Loucy (cell line): ENCODE data around the gene EHMT2.
"Not testable (repeated sequence)": the region's sequence is repeated elsewhere in the genome, so short reads cannot be mapped to it uniquely, and the experiment has no call there.

Experiments
- H2AFZ ChIP-seq: fragments of 200-600 bp; sonication (generic); 2 replicates; pipeline ENCODE4 v1.6.0; 2016; ENCODE audit warnings: antibody characterized with exemption, mild to moderate bottlenecking, low read length, moderate library complexity
- H3F3A ChIP-seq: fragments of 200-600 bp; 2 replicates; pipeline ENCODE4 v1.6.0; 2016; ENCODE audit warnings: antibody characterized with exemption, low read depth, mild to moderate bottlenecking
- H3K27me3 ChIP-seq: fragments of 200-600 bp; sonication (generic); 2 replicates; pipeline ENCODE4 v1.6.1; 2014; ENCODE audit warnings: low read length, mild to moderate bottlenecking; ENCODE audit not compliant: insufficient read depth, poor library complexity, severe bottlenecking
- H3K36me3 ChIP-seq: fragments of 200-600 bp; sonication (generic); 2 replicates; pipeline ENCODE4 v1.6.1; 2016; ENCODE audit warnings: low read length; ENCODE audit not compliant: insufficient read depth
- H3K4me1 ChIP-seq: fragments of 200-600 bp; sonication (generic); 2 replicates; pipeline ENCODE4 v1.5.1; 2014; ENCODE audit warnings: low read length, mild to moderate bottlenecking; ENCODE audit not compliant: insufficient read depth, poor library complexity, severe bottlenecking
- H3K4me2 ChIP-seq: fragments of 200-600 bp; sonication (generic); 2 replicates; pipeline ENCODE4 v1.6.0; 2014; ENCODE audit warnings: antibody characterized with exemption, low read length, low read depth, mild to moderate bottlenecking; ENCODE audit not compliant: poor library complexity, severe bottlenecking
- H3K4me3 ChIP-seq: fragments of 200-600 bp; sonication (generic); 2 replicates; pipeline ENCODE4 v1.5.1; 2014; ENCODE audit warnings: low read length, mild to moderate bottlenecking, mixed read lengths; ENCODE audit not compliant: poor library complexity, severe bottlenecking
- H3K79me2 ChIP-seq: fragments of 200-600 bp; sonication (generic); 2 replicates; pipeline ENCODE4 v1.6.1; 2014; ENCODE audit warnings: low read length; ENCODE audit not compliant: insufficient read depth
- H3K9ac ChIP-seq: fragments of 200-600 bp; sonication (generic); 2 replicates; pipeline ENCODE4 v1.6.0; 2014; ENCODE audit warnings: mild to moderate bottlenecking, low read depth, low read length, moderate library complexity; ENCODE audit not compliant: poor library complexity, severe bottlenecking
- H3K9me2 ChIP-seq: fragments of 200-600 bp; sonication (generic); replicated peaks from 2 replicates; pipeline ENCODE4 v1.6.1; 2016; ENCODE audit warnings: low read depth, low read length, mixed read lengths
- H3K9me3 ChIP-seq: fragments of 200-600 bp; sonication (generic); 2 replicates; pipeline ENCODE4 v1.6.1; 2014; ENCODE audit warnings: mild to moderate bottlenecking, antibody characterized with exemption, low read length, low read depth; ENCODE audit not compliant: insufficient read depth
- H4K20me1 ChIP-seq: fragments of 200-600 bp; sonication (generic); 2 replicates; pipeline ENCODE4 v1.6.0; 2014; ENCODE audit warnings: antibody characterized with exemption, low read length, mild to moderate bottlenecking; ENCODE audit not compliant: insufficient read depth, poor library complexity, severe bottlenecking
- EZH2phosphoT487 ChIP-seq: fragments of 200-600 bp; IDR thresholded peaks from 2 replicates; pipeline ENCODE4 v1.6.1; 2018; ENCODE audit warnings: antibody characterized with exemption, mild to moderate bottlenecking, moderate library complexity, borderline replicate concordance
- TF ChIP-seq, protein P1 (sequence below): fragments of 200-600 bp; sonication (generic); conservative IDR thresholded peaks from 2 replicates; pipeline ENCODE4 v1.5.1; 2014; ENCODE audit warnings: mild to moderate bottlenecking, antibody characterized with exemption, low read length

The EHMT2 gene

DNA sequence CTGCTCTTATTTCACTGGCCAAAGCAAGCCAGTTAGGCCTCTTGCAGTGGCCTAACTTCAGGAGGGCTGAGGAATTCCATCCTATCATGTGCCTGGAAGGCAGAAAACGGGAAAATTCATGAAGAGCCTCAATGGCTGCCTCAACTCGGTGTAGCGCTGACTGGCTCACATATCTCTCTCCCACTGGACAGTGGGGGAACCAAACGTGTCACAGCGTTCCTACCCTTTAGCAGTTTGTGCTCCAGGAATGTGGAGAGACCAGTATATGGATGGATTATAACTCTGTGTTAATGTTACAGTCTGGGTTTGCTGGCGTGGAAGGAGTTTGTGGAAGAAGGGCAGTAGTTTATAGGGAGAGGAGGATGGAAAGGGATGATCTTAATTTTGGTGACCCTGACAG, 18.3 kb upstream of the EHMT2 start:
- Histone ChIP-seq H3K4me1 (no peaks in the 10 kb centered on the region), H3F3A (no peaks in the 10 kb centered on the region), H3K9me2 (no peaks in the 10 kb centered on the region), H3K9ac (no peak overlapping the region), H3K4me3 (no peak overlapping the region), H3K79me2 (no peaks in the 10 kb centered on the region), H3K9me3 (no peaks in the 10 kb centered on the region), H2AFZ (no peak overlapping the region), H3K4me2 (no peak overlapping the region), H3K27me3 (no peaks in the 10 kb centered on the region), H4K20me1 (no peaks in the 10 kb centered on the region), H3K36me3 (no peaks in the 10 kb centered on the region)
- no peak for TF ChIP-seq EZH2phosphoT487
- TF ChIP-seq, protein P1, sequence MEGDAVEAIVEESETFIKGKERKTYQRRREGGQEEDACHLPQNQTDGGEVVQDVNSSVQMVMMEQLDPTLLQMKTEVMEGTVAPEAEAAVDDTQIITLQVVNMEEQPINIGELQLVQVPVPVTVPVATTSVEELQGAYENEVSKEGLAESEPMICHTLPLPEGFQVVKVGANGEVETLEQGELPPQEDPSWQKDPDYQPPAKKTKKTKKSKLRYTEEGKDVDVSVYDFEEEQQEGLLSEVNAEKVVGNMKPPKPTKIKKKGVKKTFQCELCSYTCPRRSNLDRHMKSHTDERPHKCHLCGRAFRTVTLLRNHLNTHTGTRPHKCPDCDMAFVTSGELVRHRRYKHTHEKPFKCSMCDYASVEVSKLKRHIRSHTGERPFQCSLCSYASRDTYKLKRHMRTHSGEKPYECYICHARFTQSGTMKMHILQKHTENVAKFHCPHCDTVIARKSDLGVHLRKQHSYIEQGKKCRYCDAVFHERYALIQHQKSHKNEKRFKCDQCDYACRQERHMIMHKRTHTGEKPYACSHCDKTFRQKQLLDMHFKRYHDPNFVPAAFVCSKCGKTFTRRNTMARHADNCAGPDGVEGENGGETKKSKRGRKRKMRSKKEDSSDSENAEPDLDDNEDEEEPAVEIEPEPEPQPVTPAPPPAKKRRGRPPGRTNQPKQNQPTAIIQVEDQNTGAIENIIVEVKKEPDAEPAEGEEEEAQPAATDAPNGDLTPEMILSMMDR, result no peak

DNA sequence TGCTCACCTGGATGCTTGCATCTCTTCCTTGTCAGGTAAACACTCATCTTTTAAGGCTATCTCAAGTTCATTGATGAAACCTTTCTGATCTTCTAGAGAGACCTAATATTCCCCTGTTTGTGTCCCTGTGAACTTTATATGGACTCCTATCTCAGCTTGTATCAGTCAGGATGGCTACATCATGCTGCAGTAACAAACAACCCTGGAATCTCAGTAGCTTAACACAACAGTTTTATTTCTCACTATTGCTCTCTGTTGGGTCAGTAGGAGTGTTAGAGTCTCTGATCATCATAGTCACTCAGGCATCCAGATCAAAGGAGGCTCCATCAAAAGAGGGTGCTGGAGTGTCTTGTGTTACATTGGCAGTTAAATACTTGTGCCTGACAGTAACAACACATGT, 17.9 kb upstream of the EHMT2 start:
- H3K79me2 ChIP-seq, result no peaks in the 10 kb centered on the region
- no peaks in the 10 kb centered on the region for H3K36me3 ChIP-seq
- H3F3A ChIP-seq, result no peaks in the 10 kb centered on the region
- no peak overlapping the region for H3K4me2 ChIP-seq
- H3K9me3 ChIP-seq, result no peaks in the 10 kb centered on the region
- TF ChIP-seq, protein P1, result no peak; the same call in 1 of the 2 replicates
- no peak for TF ChIP-seq EZH2phosphoT487
- H3K27me3 ChIP-seq, result no peaks in the 10 kb centered on the region
- no peaks in the 10 kb centered on the region for H3K4me1 ChIP-seq
- no peak overlapping the region for H3K4me3 ChIP-seq
- no peaks in the 10 kb centered on the region for H3K9me2 ChIP-seq
- no peak overlapping the region for H2AFZ ChIP-seq
- H3K9ac ChIP-seq, result no peak overlapping the region
- no peaks in the 10 kb centered on the region for H4K20me1 ChIP-seq

DNA sequence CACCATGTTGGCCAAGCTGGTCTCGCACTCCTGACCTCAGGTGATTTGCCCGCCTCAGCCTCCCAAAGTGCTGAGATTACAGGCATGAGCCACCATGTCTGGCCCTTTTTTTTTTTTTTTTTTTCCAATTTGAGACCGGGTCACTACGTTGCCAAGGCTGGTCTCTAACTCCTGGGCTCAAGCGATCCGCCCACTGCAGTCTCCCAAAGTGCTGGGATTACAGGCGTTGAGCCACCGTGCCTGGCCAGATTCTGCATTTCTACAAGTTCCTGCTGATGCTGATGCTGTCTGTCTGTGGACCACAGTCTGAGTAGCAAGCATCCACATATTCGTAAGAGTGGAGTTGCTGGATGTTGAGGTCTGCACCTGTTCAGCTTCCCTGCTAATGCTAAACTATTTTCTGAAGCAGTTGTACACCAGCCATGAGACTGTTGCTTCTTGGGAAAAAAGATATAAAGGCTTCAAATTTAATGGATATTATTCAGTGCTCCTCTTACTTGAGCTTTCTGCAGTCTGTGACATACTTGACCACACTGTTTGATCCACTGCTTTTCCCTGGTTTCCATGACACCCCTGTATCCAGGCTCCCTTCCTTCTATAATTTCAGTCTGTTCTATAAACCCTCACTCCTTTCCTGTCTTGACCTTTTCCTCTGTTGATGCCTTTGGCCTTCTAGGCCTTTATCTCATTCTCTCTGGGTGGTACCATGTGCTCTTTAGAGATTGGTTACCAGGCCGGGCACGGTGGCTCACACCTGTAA, 14.5 kb upstream of the EHMT2 start:
- Histone ChIP-seq H3F3A (no peaks in the 10 kb centered on the region; the same call in 1 of the 2 replicates), H3K9ac (no peak overlapping the region), H3K4me2 (no peak overlapping the region), H3K36me3 (no peaks in the 10 kb centered on the region), H3K4me3 (no peak overlapping the region), H4K20me1 (no peaks in the 10 kb centered on the region), H2AFZ (no peak overlapping the region), H3K9me2 (no peaks in the 10 kb centered on the region), H3K9me3 (no peaks in the 10 kb centered on the region), H3K4me1 (no peaks in the 10 kb centered on the region), H3K79me2 (no peaks in the 10 kb centered on the region), H3K27me3 (no peaks in the 10 kb centered on the region)
- TF ChIP-seq EZH2phosphoT487, result no peak
- TF ChIP-seq, protein P1, result no peak

DNA sequence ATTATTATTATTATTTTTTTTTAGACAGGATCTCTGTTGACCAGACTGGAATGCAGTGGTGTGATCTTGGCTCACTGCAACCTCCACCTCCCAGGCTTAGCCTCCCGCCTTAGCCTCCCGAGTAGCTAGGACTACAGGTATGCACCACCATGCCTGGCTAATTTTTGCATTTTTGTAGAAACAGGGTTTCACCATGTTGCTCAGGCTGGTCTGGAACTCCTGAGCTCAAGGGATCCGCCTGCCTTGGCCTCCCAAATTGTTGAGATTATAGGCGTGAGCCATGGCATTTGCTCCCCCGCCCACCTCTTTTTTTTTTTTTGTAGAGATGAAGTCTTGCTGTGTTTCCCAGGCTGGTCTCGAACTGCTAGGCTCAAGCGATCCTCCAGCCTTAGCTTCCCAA, 11.8 kb upstream of the EHMT2 start:
- H3K79me2 ChIP-seq, H3F3A ChIP-seq, H3K27me3 ChIP-seq, H2AFZ ChIP-seq, H3K4me3 ChIP-seq, H3K9me2 ChIP-seq, H4K20me1 ChIP-seq, H3K4me2 ChIP-seq, H3K4me1 ChIP-seq, H3K9ac ChIP-seq, H3K9me3 ChIP-seq, H3K36me3 ChIP-seq: not testable (repeated sequence)
